ENCODE results near the gene SPTB.
A peak's percentile ranks its signal among the peaks of the same experiment; 100 is the strongest.

The SPTB gene

DNA sequence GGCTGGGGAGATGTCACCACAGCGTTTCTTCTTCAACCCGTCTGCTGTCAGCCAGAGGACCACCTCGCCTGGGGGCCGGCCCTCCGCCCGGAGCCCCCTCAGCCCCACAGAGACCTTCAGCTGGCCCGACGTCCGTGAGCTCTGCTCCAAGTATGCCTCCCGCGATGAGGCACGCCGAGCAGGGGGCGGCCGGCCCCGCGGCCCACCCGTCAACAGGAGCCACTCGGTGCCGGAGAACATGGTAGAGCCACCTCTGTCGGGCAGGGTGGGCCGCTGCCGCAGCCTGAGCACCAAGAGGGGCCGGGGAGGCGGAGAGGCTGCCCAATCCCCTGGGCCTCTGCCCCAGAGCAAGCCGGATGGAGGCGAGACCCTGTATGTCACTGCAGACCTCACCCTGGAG is 136.6 kb downstream of the SPTB start:
- DNase-seq: no peak

DNA sequence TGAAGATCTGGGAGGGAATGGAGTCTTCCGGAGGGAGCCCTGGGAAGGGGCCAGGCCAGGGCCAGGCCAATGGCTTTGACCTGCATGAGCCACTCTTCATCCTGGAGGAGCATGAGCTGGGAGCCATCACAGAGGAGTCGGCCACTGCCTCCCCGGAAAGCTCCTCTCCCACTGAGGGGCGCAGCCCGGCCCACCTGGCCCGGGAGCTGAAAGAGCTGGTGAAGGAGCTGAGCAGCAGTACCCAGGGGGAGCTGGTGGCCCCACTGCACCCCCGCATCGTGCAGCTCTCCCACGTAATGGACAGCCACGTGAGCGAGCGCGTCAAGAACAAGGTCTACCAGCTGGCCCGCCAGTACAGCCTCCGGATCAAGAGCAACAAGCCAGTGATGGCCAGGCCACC is 137.7 kb downstream of the SPTB start:
- DNase-seq: no peak

DNA sequence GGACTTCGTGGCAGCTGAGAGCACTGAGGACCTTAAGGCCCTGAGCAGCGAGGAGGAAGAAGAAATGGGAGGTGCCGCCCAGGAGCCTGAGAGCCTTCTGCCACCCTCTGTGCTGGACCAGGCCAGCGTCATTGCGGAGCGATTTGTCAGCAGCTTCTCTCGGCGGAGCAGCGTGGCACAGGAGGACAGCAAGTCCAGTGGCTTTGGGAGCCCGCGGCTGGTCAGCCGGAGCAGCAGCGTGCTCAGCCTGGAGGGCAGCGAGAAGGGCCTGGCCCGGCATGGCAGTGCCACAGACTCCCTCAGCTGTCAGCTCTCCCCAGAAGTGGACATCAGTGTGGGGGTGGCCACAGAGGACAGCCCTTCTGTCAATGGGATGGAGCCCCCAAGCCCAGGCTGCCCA is 138.5 kb downstream of the SPTB start:
- no peak for DNase-seq

DNA sequence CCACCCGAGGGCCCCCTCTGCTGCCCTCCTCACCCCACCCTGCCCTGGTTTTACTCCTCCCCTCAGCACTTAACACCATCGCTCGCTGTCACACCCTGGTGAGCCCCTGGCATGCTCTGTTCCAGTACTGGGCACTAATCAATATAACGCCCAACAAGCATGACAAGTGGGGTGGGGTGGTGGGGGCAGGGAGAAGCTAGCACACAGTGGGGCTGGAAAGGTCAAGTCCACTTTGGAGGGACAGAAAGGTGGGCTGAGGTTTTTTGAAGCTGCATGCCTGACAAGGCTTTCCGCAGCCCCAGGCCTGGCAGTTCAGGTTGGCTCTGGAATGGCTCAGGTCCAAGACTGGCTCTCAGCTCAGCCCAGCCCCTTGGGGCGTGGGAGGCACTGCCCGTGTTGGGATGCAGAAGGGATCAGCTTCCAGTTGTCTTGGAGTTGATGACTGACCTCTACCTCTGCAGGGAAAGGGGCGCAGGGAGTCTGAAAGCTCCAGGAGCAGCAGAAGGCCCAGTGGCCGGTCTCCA is 141.4 kb downstream of the SPTB start:
- DNase-seq: no peak

DNA sequence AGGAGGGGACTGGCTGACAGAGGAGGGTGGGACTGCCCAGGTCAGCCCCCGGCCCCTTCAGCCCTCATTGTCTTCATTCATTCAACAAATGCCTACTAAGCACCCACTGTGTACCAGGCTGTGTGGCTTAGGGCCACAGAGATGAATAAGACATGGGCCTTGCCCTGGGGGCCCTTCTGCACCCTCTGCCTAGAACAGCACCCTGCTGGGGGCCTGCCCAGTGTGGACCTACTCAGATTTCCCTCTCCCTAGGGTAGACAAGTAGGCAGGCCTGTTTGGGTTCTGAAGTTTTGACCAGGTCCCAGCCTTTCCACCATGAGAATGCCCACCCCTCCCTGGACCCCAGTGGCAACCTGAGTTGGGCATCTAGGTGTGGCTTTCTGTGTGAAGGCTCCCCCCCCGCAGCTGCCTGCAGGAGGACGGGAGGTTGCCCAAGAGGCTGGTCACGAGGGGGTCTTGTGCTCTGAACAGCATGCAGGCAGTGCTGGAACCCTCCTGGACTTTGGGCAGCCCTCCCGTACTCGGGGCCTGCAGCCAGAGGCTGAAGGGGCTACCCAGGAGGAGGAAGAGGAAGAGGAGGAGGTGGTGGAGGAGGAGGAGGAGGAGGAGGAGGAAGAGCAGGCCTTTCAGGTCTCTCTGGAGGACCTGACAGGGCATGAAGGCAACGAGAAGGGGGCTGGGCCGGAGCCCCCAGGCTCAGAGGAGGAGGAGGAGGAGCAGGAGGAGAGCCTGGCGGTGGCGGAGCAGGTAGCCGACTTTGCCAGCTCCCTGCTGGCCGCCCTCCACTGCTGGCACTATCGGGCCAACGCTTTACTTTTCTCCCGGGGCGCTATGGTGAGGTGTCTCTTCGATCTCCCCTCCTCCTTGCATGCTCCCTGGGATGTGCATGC is 142.1 kb downstream of the SPTB start:
- no peak for DNase-seq

DNA sequence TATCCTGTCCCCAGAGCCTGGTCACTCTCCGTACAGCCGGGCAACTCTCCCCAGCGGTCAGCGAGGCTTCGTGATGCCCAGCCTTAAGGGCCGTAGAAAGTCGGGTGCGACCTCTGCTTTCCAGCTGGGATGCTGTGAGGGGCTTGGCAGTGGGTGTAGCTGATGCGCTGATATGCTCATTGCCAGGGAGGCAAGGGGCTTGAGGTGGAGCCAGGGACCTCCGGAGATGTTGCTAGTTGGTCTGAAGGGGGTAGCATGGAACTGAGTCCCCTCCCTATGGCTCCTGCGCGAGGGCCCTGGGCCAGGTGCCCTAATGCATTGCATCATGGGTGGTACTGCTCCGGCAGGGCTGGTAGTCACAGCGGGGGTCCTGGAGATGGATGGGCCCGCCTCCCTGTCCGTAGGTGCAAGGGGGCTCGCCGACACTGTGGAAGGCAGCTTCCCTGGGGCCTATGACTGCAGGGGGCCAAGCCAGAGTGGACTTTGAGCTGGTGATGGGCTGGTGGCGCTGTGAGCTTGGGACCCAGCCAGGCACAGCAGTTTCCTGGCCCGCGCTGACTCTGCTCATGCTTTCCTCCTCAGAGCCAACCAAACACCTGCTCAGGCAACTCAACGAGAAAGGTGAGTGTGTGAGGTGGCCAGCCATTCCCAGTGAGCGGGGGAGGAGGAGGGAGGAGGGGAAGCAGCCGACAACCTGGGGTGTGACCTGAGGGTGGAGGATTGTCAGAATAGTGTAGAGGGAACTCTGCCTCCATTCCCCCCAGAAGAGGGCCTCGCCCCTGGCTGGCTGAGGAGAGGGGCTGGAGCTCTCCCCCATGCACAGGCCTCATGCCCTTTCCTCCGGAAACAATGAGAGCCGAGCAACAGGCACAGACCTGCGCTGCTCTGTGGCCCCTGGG is 143.2 kb downstream of the SPTB start:
- no peak for DNase-seq

DNA sequence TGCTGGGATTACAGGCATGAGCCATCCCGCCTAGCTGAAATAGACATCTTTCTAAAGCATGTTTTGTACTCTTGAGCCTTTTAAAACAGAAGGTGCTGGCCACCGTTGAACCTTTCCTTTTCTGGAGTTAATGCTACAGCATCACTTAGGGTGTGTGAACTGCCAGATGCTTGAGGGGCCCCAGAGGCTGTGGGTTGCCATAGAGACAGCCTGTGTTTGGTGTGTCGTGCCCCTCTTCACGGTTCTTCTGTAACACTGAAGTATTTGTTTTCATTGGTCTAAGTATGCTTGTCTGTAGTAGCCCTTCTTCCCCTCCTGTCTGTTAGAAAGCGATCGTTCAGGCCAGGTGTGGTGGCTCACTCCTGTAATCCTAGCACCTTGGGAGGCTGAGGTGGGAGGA is 144.7 kb downstream of the SPTB start:
- DNase-seq: no peak

DNA sequence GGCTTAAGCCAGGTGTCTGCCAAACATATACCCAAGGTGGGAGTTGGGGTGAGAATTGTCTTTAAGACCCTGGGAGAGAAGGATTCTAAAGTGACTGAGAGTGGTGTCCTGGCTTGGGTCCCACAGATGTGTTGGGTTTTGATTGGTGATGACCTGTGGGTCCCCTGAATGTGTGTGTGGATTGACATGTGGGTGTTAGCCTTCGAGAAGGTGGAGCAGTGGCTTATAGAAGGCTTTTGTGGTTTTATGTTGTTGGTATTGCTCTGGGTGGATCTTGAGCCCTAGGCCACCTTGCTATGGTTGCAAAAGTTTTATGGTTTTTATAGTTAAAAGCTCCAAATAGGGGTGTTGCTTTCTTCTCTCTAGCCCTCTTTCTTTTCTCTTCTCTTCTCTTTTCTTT is 145.8 kb downstream of the SPTB start:
- no peak for DNase-seq

DNA sequence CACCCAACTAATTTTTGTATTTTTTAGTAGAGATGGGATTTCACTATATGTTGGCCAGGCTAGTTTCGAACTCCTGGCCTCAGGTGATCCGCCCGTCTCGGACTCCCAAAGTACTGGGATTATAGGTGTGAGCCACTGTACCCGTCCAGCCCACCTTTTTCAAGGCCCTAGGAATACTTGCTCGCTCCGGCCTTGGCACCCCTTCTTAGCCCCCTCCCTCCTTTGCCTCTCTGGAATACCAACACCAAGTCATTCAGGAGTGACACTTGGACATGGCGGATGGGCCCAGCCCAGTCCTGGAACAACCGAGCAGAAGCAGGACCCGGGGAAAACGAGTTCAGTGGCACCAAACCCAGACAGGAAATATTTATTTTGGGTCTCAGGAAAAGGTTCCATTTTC is 146.4 kb downstream of the SPTB start:
- no peak for DNase-seq

DNA sequence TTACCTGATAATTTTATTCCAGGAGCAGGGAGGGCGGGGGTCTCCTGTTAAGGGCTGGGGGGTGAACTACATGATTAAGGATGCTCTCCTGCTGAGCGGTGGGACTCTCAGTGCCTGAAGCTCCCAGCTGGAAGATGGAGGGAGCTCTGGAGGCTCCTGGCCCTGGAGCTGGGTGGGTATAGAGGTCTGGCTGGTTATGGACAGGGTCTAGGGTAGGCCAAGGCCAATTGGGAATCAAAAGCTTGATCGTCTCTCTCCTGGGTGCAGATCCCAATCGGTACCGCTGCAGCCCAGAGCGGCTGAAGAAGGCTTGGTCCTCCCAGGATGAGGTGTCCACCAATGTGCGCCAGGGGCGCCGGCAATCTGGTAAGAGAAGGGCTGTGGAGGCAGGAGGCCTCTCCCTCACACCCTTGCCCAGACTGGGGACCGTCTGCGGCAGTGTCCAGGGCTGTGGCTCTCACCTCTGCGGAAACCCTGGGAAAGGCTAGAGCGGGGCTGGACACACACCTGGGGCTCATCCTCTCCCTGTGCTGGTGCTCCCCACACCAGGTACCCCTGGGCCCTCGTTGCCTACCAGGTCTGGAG is 147.1 kb downstream of the SPTB start:
- DNase-seq: no peak

DNA sequence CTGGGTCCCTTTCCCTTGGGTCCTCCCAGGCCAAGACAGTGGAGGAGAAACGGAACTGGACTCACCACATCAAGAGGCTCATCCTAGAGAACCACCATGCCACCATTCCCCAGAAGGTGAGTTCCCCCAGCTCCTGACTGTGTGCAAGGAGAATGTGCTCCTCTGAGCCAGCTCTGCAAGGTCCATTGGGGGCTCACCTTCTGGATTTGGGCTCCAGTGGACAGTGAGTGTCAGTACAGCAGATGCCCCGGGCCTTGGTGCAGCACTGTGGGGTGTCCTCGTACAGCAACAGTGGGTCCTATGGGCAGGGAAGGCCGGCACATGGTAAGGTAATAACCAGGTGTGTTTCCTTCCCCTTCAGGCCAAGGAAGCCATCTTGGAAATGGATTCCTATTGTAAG is 147.6 kb downstream of the SPTB start:
- DNase-seq: no peak

DNA sequence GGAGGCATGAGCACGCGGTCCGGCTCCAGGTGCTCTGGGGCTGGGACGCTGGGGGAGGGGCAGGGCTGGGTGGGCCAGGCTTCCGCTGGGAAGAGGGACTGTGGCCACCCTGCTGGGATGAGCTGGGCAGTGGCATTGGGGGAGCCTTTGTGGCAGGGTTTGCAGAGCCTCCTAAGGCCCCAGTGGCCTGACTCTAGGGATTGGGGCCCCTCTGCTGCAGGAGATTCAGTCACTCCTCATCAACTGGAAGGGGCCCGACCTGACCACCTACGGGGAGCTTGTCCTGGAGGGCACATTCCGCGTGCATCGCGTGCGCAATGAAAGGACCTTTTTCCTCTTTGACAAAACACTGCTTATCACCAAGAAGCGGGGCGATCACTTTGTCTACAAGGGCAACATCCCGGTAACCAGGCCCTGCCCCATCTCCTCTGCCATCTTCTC is 148.5 kb downstream of the SPTB start:
- no peak for DNase-seq

DNA sequence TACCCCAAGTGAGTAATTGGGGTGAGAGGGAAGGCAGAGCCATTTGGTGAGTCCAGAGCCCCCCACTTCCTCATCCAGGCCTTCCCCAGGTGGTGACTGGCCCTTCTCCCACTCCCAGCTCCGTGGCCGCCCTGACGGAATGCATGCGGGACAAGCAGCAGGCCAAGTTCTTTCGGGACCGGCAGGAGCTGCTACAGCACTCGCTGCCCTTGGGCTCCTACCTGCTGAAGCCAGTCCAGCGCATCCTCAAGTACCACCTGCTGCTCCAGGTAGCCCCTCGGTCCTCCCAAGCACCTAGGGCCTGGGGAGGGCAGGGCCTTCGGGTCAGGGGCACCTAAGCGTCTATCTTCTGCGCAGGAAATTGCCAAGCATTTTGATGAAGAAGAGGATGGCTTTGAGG is 149.0 kb downstream of the SPTB start:
- no peak for DNase-seq

DNA sequence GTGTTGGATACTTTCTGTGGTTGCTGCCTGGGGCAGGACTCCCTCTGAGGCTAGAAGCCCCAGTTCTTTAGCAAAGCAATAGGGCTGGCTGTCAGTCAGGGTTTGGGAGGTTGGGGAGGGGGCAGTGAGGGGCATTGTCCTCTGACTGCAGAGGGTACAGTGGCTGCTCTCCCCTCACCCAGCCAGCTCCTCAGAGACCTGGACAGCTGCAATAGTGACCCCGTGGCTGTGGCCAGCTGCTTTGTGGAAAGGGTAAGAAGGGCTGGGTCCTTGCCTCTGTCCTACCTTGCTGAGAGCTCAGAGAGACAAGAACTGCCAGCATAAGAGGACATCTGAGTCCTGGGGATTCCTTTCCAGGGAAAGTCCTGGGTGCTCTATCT is 149.7 kb downstream of the SPTB start:
- no peak for DNase-seq

DNA sequence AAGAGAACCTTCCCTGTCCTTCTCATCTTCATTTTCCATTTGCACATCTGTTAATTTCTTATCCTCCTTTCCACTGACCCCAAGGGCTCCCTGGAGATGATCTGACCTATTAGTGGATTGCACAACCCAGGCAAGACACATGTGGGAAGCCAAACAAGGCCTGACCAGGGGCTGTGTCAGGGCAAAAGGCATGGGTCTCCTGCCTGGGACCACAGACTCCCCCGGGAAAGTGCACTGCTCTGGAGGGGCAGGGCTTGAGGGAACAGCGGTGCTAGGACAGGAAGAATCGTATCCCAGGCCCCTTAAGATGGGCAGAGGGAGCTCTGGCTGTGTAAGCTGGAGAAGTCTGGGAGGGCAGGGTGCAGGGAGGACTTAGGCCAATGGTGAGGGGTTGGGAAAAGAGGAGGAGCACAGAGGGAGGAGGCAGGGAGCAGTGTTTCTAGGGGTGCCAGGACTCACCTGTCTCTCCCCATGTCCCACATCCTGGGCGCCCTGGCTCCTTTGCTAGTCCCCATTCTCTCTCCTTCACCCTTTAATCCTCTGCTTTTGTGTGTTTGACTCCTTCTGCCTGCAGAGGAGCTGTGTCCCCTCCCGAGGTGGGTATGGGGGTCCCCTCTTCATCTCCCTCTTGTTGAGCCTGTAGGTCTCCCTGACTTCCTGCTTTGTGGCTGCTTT is 150.2 kb downstream of the SPTB start:
- DNase-seq: no peak

DNA sequence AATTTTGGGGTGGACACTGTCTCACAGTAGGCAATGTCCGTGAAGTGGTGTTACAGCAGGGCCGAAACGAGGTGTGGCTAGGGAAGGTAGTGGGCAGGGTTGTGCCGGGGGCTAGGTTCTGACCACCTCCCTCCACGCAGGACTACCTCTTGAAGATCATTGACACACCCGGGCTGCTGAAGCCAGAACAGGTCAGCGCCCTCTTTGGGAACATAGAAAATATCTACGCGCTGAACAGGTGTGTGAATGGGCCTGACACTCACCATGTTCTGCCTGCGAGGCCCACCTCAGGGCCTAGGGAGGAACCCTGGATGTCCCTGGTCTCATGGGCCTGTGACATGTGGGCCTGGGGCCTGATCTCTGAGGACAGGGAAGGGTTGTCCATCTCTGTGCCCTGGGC is 150.9 kb downstream of the SPTB start:
- DNase-seq: no peak

DNA sequence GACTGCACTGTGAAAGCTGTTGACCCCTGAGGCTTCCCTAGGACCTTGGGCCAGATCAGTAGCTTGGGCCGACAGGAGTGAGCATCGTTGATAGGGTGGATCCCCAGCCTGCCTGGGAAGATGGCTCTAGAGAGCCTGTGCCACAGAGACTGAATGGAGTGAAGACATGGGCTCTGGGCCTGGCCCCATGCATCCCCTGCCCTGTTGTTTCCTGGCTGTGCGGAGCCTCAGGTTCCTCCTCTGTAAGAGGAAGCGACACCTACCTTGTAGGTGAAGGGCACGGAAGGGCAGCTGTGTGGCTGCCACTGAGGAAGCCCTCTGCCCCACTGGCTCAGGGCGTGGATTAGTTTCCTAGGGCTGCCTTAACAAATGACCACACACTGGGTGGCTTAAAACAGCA is 151.6 kb downstream of the SPTB start:
- DNase-seq: no peak

DNA sequence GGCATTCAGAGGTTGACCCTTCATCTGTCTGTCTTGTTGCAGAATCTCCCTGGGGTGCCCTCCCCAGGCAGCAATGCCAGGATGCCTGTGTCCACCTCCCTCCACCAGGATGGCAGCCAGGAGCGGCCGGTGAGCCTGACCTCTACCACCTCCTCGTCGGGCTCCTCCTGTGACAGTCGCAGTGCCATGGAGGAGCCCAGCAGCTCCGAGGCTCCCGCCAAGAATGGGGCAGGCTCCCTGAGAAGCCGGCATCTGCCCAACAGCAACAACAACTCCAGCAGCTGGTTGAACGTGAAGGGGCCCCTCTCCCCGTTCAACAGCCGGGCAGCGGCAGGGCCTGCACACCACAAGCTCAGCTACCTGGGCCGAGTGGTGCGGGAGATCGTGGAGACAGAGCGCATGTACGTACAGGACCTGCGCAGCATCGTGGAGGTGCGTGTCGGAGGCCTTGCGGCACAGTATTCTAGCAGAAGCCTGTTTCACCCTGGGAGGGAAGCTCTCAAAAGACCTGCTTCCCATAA is 152.1 kb downstream of the SPTB start:
- DNase-seq: no peak

DNA sequence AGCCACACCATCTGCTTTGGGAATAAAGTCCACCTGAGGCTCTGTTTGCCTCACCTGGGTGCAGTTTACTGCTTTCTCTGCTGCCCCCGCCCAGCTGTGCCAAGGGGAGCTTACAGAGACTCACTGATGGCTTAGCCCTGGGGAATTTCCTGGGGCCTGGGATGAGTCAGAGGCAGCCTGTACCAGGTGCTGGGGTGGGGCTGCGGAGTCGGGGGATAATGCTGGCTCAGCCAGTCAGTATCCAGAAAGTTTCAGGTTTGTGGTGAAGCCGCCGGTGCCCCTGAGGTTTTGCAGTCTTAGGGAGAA is 153.2 kb downstream of the SPTB start:
- peak; percentile 52 to 53 for DNase-seq

DNA sequence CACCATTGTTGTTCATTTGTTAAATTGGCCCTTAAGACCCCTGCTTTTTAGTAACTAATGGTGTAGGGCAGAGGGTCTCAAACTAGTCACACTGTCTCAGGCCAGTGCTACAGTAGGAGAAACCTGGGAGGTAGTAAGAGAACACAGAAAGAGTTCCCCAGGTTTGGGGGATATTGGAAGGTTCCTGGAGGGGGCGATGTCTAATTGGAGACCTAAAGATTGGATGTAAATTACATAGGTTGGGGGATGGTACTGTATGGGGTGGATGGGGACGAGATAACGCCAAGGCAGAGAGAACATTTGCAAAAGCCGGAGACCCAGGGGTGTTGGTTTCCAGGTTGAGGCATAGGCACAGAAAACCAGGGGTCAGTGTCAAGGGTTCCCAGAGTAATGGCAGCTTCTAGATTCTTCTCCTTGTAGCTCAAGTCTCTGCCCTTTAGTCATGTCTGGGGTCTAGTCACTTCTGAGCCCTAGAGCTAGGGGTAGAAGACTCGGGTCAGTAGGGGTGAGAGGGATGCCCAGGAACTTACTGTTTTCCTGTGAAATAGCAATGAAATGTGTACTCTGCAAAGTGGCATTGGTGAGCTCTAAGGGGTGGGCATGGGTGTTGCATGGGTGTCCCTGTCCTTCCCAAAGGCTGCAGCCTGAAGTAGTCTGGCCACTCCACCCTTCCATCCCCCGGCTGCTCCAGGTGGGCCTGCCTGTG is 153.7 kb downstream of the SPTB start:
- DNase-seq: no peak

DNA sequence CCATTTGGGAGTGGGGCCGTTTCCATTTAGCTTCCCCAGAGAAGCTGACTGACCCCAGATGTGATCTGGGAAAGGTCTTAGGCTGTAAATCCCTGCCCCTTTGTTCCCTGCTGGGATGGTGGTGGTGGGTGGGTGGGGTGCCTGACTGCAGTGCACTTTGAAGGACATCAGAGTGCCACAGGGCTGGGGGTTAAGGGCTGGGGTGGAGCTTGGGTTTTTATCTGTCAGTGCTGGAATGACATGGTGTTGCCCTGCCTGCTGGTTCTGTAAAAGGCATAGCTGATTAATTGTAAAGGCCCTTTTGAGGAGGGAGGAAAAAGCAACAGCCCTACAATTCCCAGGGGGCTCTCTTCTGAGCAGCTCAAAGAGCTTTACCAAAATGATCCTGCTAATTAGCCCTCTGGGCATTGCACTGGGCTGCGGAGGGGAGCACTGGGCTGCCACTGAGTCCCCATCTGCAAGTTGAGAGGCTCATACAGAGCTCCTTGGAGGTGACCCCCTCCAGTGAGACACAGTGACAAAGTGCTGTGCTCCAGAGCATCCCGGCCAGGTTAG is 154.4 kb downstream of the SPTB start:
- DNase-seq: no peak

DNA sequence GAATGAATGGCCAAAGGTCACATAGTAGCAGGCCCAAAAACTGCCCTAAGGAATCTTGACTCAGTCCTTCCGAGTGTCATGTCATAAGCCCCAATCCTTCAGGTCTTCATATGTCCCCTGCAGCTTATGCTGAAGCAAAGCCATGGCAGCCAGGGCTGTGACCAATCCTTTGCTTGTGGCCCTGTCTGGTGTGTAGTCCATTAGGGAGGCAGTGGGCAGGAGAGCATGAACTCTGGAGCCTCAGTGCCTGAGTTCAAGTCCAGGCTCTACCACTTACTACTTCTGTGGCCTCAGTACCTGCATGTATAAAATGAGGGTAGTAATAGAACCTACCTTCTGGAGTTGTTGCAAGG is 155.2 kb downstream of the SPTB start:
- DNase-seq: no peak

Measured in activated CD4-positive, alpha-beta T cell treated with anti-CD3 and anti-CD28 coated beads for 4 hours (primary cell).